ENCODE data around the gene MRPL54.

DNA sequence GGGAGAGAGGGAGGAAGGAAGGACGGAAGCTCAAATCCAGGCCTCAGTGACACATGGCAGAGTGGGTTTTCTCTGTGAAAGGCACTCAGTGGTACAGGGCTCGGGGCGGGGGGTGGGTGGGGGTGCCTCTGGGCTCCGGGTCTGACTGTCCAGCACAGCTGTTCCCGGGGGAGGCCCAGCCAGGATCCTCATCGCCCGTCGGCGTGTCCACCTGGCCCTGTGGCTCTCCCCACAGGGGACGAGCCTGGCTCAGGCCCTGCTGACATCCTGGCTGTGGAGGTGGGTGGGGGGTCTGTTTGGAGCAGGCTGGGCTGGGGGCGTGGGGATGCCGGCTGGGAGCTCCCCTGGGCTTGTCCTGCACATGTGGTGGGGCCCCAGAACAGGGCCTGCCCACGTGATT, 41.9 kb downstream of the MRPL54 start:
- TF ChIP-seq, protein P1, sequence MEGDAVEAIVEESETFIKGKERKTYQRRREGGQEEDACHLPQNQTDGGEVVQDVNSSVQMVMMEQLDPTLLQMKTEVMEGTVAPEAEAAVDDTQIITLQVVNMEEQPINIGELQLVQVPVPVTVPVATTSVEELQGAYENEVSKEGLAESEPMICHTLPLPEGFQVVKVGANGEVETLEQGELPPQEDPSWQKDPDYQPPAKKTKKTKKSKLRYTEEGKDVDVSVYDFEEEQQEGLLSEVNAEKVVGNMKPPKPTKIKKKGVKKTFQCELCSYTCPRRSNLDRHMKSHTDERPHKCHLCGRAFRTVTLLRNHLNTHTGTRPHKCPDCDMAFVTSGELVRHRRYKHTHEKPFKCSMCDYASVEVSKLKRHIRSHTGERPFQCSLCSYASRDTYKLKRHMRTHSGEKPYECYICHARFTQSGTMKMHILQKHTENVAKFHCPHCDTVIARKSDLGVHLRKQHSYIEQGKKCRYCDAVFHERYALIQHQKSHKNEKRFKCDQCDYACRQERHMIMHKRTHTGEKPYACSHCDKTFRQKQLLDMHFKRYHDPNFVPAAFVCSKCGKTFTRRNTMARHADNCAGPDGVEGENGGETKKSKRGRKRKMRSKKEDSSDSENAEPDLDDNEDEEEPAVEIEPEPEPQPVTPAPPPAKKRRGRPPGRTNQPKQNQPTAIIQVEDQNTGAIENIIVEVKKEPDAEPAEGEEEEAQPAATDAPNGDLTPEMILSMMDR (IDR thresholded peaks at IDR 0.05; ENCODE audit: low read depth, low read length) = no peak
- TF ChIP-seq EZH2phosphoT487 (IDR thresholded peaks at IDR 0.05; ENCODE audit: low read depth) = no peak
